ENCODE measurements around the gene TUNAR.

TUNAR gene

DNA sequence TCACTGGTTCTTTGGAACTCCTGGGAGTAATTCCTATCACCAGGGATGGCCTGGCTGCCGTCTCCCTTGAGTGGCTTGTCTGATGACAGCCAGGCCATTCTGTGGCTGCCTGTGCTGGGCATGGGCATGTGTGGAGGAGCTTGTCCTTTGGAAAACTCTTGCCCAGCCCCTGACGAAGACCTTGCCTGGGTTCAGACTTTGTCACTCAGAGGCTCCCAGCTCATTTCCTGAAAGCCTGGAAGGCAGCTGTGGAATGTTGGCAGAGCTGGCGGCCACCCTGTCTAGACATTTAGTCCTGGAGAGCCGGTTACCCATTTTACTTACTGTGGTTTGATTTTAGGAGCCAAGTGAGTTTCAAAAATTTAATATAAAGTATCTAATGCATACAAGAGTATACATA, 34.0 kb downstream of the TUNAR start:
- TF ChIP-seq, protein P1, sequence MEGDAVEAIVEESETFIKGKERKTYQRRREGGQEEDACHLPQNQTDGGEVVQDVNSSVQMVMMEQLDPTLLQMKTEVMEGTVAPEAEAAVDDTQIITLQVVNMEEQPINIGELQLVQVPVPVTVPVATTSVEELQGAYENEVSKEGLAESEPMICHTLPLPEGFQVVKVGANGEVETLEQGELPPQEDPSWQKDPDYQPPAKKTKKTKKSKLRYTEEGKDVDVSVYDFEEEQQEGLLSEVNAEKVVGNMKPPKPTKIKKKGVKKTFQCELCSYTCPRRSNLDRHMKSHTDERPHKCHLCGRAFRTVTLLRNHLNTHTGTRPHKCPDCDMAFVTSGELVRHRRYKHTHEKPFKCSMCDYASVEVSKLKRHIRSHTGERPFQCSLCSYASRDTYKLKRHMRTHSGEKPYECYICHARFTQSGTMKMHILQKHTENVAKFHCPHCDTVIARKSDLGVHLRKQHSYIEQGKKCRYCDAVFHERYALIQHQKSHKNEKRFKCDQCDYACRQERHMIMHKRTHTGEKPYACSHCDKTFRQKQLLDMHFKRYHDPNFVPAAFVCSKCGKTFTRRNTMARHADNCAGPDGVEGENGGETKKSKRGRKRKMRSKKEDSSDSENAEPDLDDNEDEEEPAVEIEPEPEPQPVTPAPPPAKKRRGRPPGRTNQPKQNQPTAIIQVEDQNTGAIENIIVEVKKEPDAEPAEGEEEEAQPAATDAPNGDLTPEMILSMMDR (IDR thresholded peaks at IDR 0.05; ENCODE audit: borderline replicate concordance, insufficient read depth, low read depth, low read length) = no peak
- no peak overlapping the region for H3K4me3 ChIP-seq (ENCODE audit: low read depth, low read length)

DNA sequence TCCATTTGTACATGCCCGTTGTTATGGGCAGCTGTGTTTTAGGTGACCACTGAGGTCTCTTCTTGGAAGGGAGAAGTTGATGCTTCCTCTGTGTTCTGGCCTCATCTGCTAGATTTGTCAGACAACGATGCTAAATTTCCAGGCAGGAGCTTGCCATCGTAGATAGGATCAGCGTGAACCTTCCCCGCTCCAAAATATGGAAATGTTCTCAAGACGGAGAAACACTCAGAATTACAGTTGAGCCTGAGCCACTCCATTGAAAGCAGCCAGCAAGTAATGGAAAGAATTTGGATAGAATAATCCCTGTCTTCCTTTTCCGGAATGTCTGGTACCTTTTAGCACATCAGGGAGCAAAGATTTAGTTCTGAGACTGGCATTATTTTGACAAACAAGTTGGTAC, 34.8 kb downstream of the TUNAR start:
- TF ChIP-seq, protein P1 (IDR thresholded peaks at IDR 0.05; ENCODE audit: borderline replicate concordance, insufficient read depth, low read depth, low read length) = no peak
- no peak overlapping the region for H3K4me3 ChIP-seq (ENCODE audit: low read depth, low read length)

DNA sequence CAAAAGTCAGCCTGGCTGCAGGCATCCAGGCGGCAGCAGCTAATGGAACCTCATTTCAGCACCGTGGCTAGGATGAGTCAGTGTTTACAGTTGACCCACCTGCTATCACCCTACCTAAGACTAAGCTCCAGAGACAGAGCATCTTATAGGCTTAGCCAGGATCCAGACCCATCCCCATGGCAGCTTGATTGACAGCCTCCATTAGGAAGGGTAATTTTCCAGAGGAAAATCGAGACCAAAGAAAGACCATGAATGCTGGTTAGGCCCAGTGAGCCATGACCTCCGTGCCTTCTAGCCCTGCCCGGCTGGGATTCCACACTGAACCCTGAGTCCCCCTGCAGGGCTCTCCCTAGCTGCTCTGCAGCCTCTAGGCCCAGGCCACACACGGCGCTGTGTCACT, 38.7 kb downstream of the TUNAR start:
- H3K4me3 ChIP-seq (ENCODE audit: low read depth, low read length) = no peak overlapping the region
- TF ChIP-seq, protein P1 (IDR thresholded peaks at IDR 0.05; ENCODE audit: borderline replicate concordance, insufficient read depth, low read depth, low read length) = no peak

DNA sequence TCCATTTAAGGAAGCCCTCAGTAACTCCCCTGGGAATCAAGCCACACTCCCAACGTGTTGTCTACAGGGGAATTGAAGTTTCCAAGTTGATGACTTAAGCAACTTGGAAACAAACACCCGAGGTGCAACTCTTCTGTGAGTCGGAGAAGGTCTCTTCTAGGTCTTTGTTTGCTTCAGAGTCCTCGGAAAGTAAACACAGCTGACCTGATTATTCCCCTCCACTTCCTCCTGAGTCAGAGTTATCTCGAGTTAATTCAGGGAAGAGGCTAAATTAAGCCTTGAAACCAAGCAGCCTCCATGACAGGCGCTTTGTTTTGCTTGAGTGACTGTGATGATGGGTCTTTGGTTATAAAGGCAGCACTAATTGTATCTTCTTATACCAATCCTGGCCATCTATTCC, 41.8 kb downstream of the TUNAR start:
- TF ChIP-seq, protein P1 (IDR thresholded peaks at IDR 0.05; ENCODE audit: borderline replicate concordance, insufficient read depth, low read depth, low read length) = no peak

DNA sequence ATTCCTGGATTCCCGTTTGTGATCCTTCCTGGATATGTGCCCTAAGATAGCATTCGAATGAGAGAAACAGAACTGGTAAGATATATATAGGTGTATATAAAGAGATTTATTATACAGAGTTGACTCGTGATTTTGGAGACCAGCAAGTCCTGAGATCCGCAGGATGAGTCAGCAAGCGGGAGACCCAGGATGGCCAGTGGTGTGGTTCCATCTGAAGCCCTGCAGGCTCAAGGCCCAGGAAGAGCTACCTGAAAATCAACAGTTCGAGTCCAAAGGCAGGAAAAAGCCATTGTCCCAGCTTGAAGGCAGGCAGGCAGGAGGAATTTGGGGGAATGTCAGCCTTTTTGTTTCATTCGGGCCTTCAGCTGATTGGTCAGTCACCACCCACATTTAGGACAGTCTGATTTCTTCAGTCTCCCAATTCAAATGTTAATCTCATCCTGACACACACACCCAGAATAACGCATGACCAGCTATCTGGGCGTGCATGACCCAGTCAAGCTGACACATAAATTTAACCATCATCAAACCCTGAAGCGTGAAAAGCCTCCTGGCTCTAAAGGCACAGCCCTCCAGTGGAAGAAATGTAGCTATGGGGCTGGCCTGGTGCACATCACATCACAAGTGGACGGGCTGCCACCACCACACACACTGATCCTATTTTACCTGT, 44.3 kb downstream of the TUNAR start:
- no peak overlapping the region for H3K4me3 ChIP-seq (ENCODE audit: low read depth, low read length)
- TF ChIP-seq, protein P1 (IDR thresholded peaks at IDR 0.05; ENCODE audit: borderline replicate concordance, insufficient read depth, low read depth, low read length) = no peak

More for the DNA sequence above, 41.8 kb downstream of the TUNAR start:
- H3K4me3 ChIP-seq (ENCODE audit: low read depth, low read length) = no peak overlapping the region

DNA sequence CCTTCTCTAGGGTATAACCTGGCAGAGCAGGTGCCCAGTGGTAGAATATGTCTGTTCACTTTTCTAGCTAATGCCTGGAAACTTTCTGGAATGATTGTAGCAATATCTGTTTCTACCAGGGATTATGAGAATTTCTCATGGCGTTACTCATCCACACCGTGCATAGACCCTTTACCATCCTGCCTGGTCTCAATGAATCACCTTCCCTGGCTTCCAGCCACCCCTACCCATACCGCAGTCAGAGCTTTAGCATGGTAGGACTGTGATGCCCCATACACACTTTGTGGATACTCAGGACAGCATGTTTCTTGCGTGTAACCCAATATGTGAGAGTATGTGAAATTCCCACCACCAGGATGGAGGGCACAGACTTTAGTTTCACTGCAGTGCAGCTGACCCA, 45.4 kb downstream of the TUNAR start:
- TF ChIP-seq, protein P1 (IDR thresholded peaks at IDR 0.05; ENCODE audit: borderline replicate concordance, insufficient read depth, low read depth, low read length) = no peak
- H3K4me3 ChIP-seq (ENCODE audit: low read depth, low read length) = no peak overlapping the region

DNA sequence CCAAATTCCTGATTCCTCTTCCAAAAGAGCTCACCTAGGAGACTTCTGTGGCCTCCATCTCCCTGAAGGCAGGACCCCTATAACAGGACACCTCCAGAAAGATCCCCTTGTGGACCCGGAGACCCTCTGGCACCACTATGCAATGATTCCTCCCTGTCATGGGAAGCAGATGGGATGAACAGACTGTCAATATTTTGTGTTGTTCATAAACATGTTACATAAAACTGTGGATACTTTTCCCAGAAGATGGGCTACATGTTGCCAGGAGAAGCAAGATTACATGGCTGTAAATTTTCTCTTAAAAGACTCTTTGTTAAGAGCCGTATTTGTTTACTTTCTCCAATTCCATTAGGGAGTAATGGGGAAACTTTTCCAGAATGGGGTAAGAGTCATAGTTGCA, 52.1 kb downstream of the TUNAR start:
- TF ChIP-seq, protein P1 (IDR thresholded peaks at IDR 0.05; ENCODE audit: borderline replicate concordance, insufficient read depth, low read depth, low read length) = no peak
- no peak overlapping the region for H3K4me3 ChIP-seq (ENCODE audit: low read depth, low read length)
